Endothelial cell of umbilical vein (primary cell): ENCODE measurements around the gene TEX264. TPM values are rescaled to one million over a fixed set of nuclear protein-coding genes. Genes with fewer than 3 reads are reported as not detected.

Experiments used
- BruUV-seq: library from RNA; stranded (reverse); fragments of 400-500 nt; replicated peaks from 2 replicates; lab custom pipeline; 2021; lab: Mats Ljungman, UMichigan
- CTCF ChIA-PET: fragments of 300-600, 350-600 bp; sonication (Branson Sonifier 250); formaldehyde crosslinking; loops from one replicate; lab custom pipeline; 2021; ENCODE audit warnings: antibody characterized with exemption, inconsistent platforms; lab: Charles Lee
- POLR2A ChIA-PET: fragments of 300-600, 350-600 bp; sonication (Branson Sonifier 250); formaldehyde crosslinking; loops from one replicate; lab custom pipeline; 2021; ENCODE audit warnings: antibody characterized with exemption, inconsistent platforms; lab: Charles Lee
- DNase-seq: peaks from one replicate; pipeline ENCODE4 v3.0.0-alpha.2; 2011; ENCODE audit warnings: low read depth, low spot score
- FAIRE-seq: peaks from 2 replicates; lab custom pipeline; 2011; peaks lifted over from hg19 to GRCh38; lab: Jason Lieb, UNC
- H2AFZ ChIP-seq: 2 replicates; pipeline ENCODE4 v1.6.0; 2012; ENCODE audit warnings: low read depth, low read length, control low read depth, inconsistent platforms
- H3K27ac ChIP-seq: 2 replicates; pipeline ENCODE4 v1.5.1; 2011; ENCODE audit warnings: low read depth, mild to moderate bottlenecking, control low read depth, low read length, moderate library complexity; ENCODE audit not compliant: insufficient read depth
- H3K27me3 ChIP-seq, 2 experiments: 2 replicates each; pipeline versions ENCODE4 v1.6.0 to v1.6.1; 2011; ENCODE audit warnings: low read length in 2 of 2, mixed read lengths in 1 of 2; ENCODE audit not compliant: control insufficient read depth in 2 of 2, insufficient read depth in 2 of 2
- H3K36me3 ChIP-seq, 2 experiments: 2 replicates in 1 of 2; 3 replicates in 1 of 2; pipeline ENCODE4 v1.5.1; 2011; ENCODE audit warnings: low read length in 2 of 2, mild to moderate bottlenecking in 1 of 2, moderate library complexity in 1 of 2; ENCODE audit not compliant: control insufficient read depth in 2 of 2, insufficient read depth in 2 of 2; ENCODE audit errors: extremely low read depth in 1 of 2
- H3K4me1 ChIP-seq: 3 replicates; pipeline ENCODE4 v1.5.1; 2011; ENCODE audit warnings: mild to moderate bottlenecking, low read length; ENCODE audit not compliant: control insufficient read depth, insufficient read depth; ENCODE audit errors: extremely low read depth
- H3K4me2 ChIP-seq: 2 replicates; pipeline ENCODE4 v1.6.1; 2011; ENCODE audit warnings: low read length, control low read depth, mixed read lengths; ENCODE audit not compliant: insufficient read depth
- H3K4me3 ChIP-seq, 3 experiments: fragments of 200-600 bp in 1 of 3; sonication (generic), shearing (Covaris generic) in 1 of 3; replicated peaks in 1 of 3; 2 replicates each; pipeline ENCODE4 v1.5.1; 2011 to 2016; ENCODE audit warnings: control low read depth in 3 of 3, low read length in 3 of 3, mild to moderate bottlenecking in 2 of 3, inconsistent platforms in 1 of 3, low read depth in 1 of 3, moderate library complexity in 1 of 3; ENCODE audit not compliant: insufficient read depth in 1 of 3
- H3K79me2 ChIP-seq: 2 replicates; pipeline ENCODE4 v1.6.0; 2012; ENCODE audit warnings: low read length, inconsistent platforms; ENCODE audit not compliant: control insufficient read depth, insufficient read depth
- H3K9ac ChIP-seq: replicated peaks from 2 replicates; pipeline ENCODE3; 2011; ENCODE audit warnings: low read length, control low read depth; ENCODE audit not compliant: insufficient read depth; ENCODE audit errors: extremely low read depth
- H3K9me1 ChIP-seq: replicated peaks from 3 replicates; pipeline ENCODE4 v1.6.0; 2011; ENCODE audit warnings: mild to moderate bottlenecking, low read length; ENCODE audit not compliant: control insufficient read depth, insufficient read depth; ENCODE audit errors: extremely low read depth
- H3K9me3 ChIP-seq: replicated peaks from 2 replicates; pipeline ENCODE4 v1.5.1; 2012; ENCODE audit warnings: low read length, inconsistent platforms; ENCODE audit not compliant: control insufficient read depth, insufficient read depth
- H4K20me1 ChIP-seq: replicated peaks from 2 replicates; pipeline ENCODE3; 2011; ENCODE audit warnings: mild to moderate bottlenecking, low read length; ENCODE audit not compliant: control insufficient read depth, insufficient read depth; ENCODE audit errors: extremely low read depth
- CTCF ChIP-seq, 2 donors: IDR thresholded peaks; 1 replicate in 1 of 2; 2 replicates in 1 of 2; pipeline ENCODE4 v1.5.1; 2011; ENCODE audit warnings: low read length in 2 of 2, mild to moderate bottlenecking in 2 of 2, moderate library complexity in 2 of 2, control low read depth in 1 of 2, inconsistent platforms in 1 of 2, low read depth in 1 of 2; ENCODE audit not compliant: insufficient read depth in 1 of 2; ENCODE audit errors: extremely low read depth in 1 of 2
- EZH2 ChIP-seq: IDR thresholded peaks from 2 replicates; pipeline ENCODE4 v1.6.1; 2012; ENCODE audit warnings: borderline replicate concordance, low read depth, mild to moderate bottlenecking, moderate library complexity, low read length, inconsistent platforms; ENCODE audit not compliant: severe bottlenecking
- FOS ChIP-seq: IDR thresholded peaks from 2 replicates; pipeline ENCODE4 v1.6.1; 2011; ENCODE audit warnings: mild to moderate bottlenecking, low read length, moderate library complexity, borderline replicate concordance; ENCODE audit not compliant: insufficient read depth
- GATA2 ChIP-seq: IDR thresholded peaks from 2 replicates; pipeline ENCODE4 v1.7.0; 2011; ENCODE audit warnings: low read depth, mild to moderate bottlenecking, moderate library complexity, mixed read lengths, low read length; ENCODE audit not compliant: insufficient read length, insufficient read depth
- JUN ChIP-seq: IDR thresholded peaks from 2 replicates; pipeline ENCODE4 v1.6.1; 2011; ENCODE audit warnings: borderline replicate concordance, low read depth; ENCODE audit not compliant: insufficient read length, insufficient read depth
- MAX ChIP-seq: IDR thresholded peaks from 2 replicates; pipeline ENCODE4 v1.6.1; 2011; ENCODE audit not compliant: insufficient read depth, insufficient read length
- MYC ChIP-seq: IDR thresholded peaks from one replicate; pipeline ENCODE4 v1.6.1; 2011; ENCODE audit warnings: mild to moderate bottlenecking, low read depth, low read length
- POLR2A ChIP-seq: IDR thresholded peaks from 2 replicates; pipeline ENCODE4 v1.6.1; 2012; ENCODE audit warnings: low read depth, mild to moderate bottlenecking, control low read depth, low read length
- POLR2AphosphoS5 ChIP-seq: IDR thresholded peaks from 2 replicates; pipeline ENCODE4 v1.6.1; 2012; ENCODE audit warnings: low read depth, mild to moderate bottlenecking, control low read depth, low read length, moderate library complexity; ENCODE audit not compliant: insufficient read depth
- dilution Hi-C: fragments of 300-500 bp; cut with MboI; formaldehyde crosslinking; loops from one replicate; pipeline ENCODE4 v1.15.0; 2019; ENCODE audit warnings: low sequenced_read_pairs; ENCODE audit not compliant: extremely low pct_ligation_motif_present
- intact Hi-C: fragments of 100-400 bp; cut with micrococcal nuclease; formaldehyde crosslinking; loops from one replicate; pipeline ENCODE4 v1.10.0; 2022
- polyA plus RNA-seq, 4 experiments: library from polyadenylated mRNA; depleted of rRNA in 3 of 4; stranded (reverse) in 3 of 4; unstranded in 1 of 4; fragments of >200 nt; gene quantifications; 2 replicates each; pipeline versions ENCODE4 v1.2.1 to v1.2.3, GENCODE V29; 2011 to 2012; ENCODE audit warnings: missing spikeins in 1 of 4
- total RNA-seq: library from RNA; stranded (reverse); gene quantifications from 2 replicates; pipeline ENCODE4 v1.2.3, GENCODE V29; 2021

TEX264 gene
- total and polyA plus RNA-seq, 2 donors (not counting 3 experiments of a cell fraction or from before 2014, with no cell fraction given), result 29.0 to 89.7 TPM

- Histone ChIP-seq H3K27me3 (peaks cover 2 to 3% of the 10 kb centered on the region in 2 experiments), H3K9me3 (no peaks in the 10 kb centered on the region), H3K27ac (no peak overlapping the region), H3K4me2 (no peak overlapping the region), H3K9ac (no peak overlapping the region), H2AFZ (no peak overlapping the region), H3K9me1 (no peaks in the 10 kb centered on the region), H3K36me3 (no peaks in the 10 kb centered on the region), H3K4me3 (no peak overlapping the region), H3K4me1 (no peaks in the 10 kb centered on the region), H3K79me2 (no peaks in the 10 kb centered on the region), H4K20me1 (no peaks in the 10 kb centered on the region)
- no TSS peak for BruUV-seq
- intact Hi-C loops, result no loop called here
- DNase-seq (no peak), FAIRE-seq (no peak)
- TF ChIP-seq POLR2AphosphoS5, result no peak
- TF ChIP-seq EZH2, result no peak
- TF ChIP-seq POLR2A, result no peak
- no peak for TF ChIP-seq MAX
- TF ChIP-seq GATA2, result no peak
- no peak for TF ChIP-seq JUN
- TF ChIP-seq MYC, result no peak
- TF ChIP-seq FOS, result no peak
- TF ChIP-seq CTCF (IDR thresholded peaks at IDR 0.05; ENCODE audit: extremely low read depth in 1 of 2, insufficient read depth in 1 of 2, low read depth in 1 of 2, low read length in 2 of 2), result no peak
- ChIA-PET CTCF (no interaction called here), POLR2A (no interaction called here)
- dilution Hi-C loops, result no loop called here
These were observed 77.3 kb downstream of the TEX264 start for GRCh38 chr3:51748327-51748726.
